H1 (cell line): ENCODE data around the gene CORO2B. TPM values are rescaled to one million over a fixed set of nuclear protein-coding genes. Genes with fewer than 3 reads are reported as not detected.

Experiments
- CEBPB ChIP-seq: IDR thresholded peaks from 2 replicates; pipeline ENCODE4 v1.6.1; 2012; ENCODE audit warnings: low read depth, low read length
- FOSL1 ChIP-seq: IDR thresholded peaks from 2 replicates; pipeline ENCODE4 v1.6.1; 2011; ENCODE audit warnings: mild to moderate bottlenecking, low read depth, low read length, moderate library complexity; ENCODE audit not compliant: insufficient read depth
- NANOG ChIP-seq: IDR thresholded peaks from 2 replicates; pipeline ENCODE4 v1.6.1; 2011; ENCODE audit warnings: low read length, low read depth, mild to moderate bottlenecking, inconsistent platforms; ENCODE audit not compliant: insufficient read depth, poor library complexity, severe bottlenecking
- SIX5 ChIP-seq: IDR thresholded peaks from 2 replicates; pipeline ENCODE4 v1.6.1; 2011; ENCODE audit warnings: mild to moderate bottlenecking, low read depth, low read length
- SUZ12 ChIP-seq: fragments of 200-600 bp; sonication (generic); IDR thresholded peaks from 2 replicates; pipeline ENCODE4 v1.6.1; 2012; ENCODE audit warnings: mild to moderate bottlenecking, inconsistent platforms, low read length, moderate library complexity, mixed read lengths
- TCF12 ChIP-seq: IDR thresholded peaks from 2 replicates; pipeline ENCODE4 v1.6.1; 2011; ENCODE audit warnings: low read depth, mild to moderate bottlenecking, low read length
- polyA plus RNA-seq, 7 experiments: library from polyadenylated mRNA; depleted of rRNA in 3 of 7; stranded (reverse) in 5 of 7; unstranded in 2 of 7; fragments of >200 nt in 5 of 7; fragments of 200-250 nt in 2 of 7; gene quantifications; 1 replicate in 5 of 7; 2 replicates in 1 of 7; 4 replicates in 1 of 7; pipeline versions ENCODE4 v1.2.1 to v1.2.3, GENCODE V29; 2011 to 2013; ENCODE audit warnings: missing spikeins in 2 of 7, mixed read lengths in 2 of 7
- total RNA-seq: library from RNA; stranded (reverse); fragmentation: NEBNext Ultra II Directional; extraction: Animal tissue kit (Norgen Biotek cat#: 25700); gene quantifications from 2 replicates; pipeline ENCODE4 v1.2.1, GENCODE V29; 2021

The CORO2B gene
- total and polyA plus RNA-seq, 2 of the 8 experiments (the other 6 are each of a cell fraction or from before 2014, with no cell fraction given) = 3.4 to 6.7 TPM

GRCh38 chr15:68627476-68627875, 48.7 kb downstream of the CORO2B start (continued):
- TF ChIP-seq SIX5 = no peak
- no peak for TF ChIP-seq FOSL1
- TF ChIP-seq SUZ12 = no peak
- no peak for TF ChIP-seq TCF12
- no peak for TF ChIP-seq NANOG
- TF ChIP-seq CEBPB = no peak
